CD4-positive, alpha-beta T cell treated with Interleukin-1 beta for 1 hour (primary cell): ENCODE measurements around the gene HP1BP3.
"Not testable (repeated sequence)": the region's sequence is repeated elsewhere in the genome, so short reads cannot be mapped to it uniquely, and the experiment has no call there.

ENCODE experiments used
- DNase-seq, 2 donors: peaks; one replicate each; pipeline ENCODE4 v3.0.0-alpha.2; 2020 to 2022

Gene HP1BP3

GRCh38 chr1:20726118-20726911, 60.8 kb downstream of the HP1BP3 start:
- DNase-seq = no peak

- no peak for DNase-seq
Measured at GRCh38 chr1:20725189-20726117, 61.7 kb downstream of the HP1BP3 start.

- DNase-seq = no peak
Measured at GRCh38 chr1:20724364-20725188, 62.5 kb downstream of the HP1BP3 start.

GRCh38 chr1:20723537-20724363, 63.4 kb downstream of the HP1BP3 start:
- DNase-seq = no peak

GRCh38 chr1:20723159-20723536, 64.0 kb downstream of the HP1BP3 start:
- no peak for DNase-seq

- DNase-seq = no peak
Measured at GRCh38 chr1:20721117-20722061, 65.7 kb downstream of the HP1BP3 start.

GRCh38 chr1:20720631-20721091, 66.4 kb downstream of the HP1BP3 start:
- DNase-seq = no peak

- DNase-seq = no peak
Measured at GRCh38 chr1:20719871-20720620, 67.1 kb downstream of the HP1BP3 start.

- no peak for DNase-seq
Measured at GRCh38 chr1:20719261-20719660, 67.8 kb downstream of the HP1BP3 start.

- DNase-seq = not testable (repeated sequence)
Measured at GRCh38 chr1:20718343-20718882, 68.7 kb downstream of the HP1BP3 start.

GRCh38 chr1:20717452-20718342, 69.4 kb downstream of the HP1BP3 start, which contains the start of gene KIF17:
TSS of gene KIF17 (minus strand) at chr1:20718007. CDS start at chr1:20717706, 301 bp downstream.
- peak; percentile 77 to 85 for DNase-seq

- no peak for DNase-seq
Measured at GRCh38 chr1:20716232-20716631, 70.9 kb downstream of the HP1BP3 start.

GRCh38 chr1:20715406-20715805, 71.7 kb downstream of the HP1BP3 start:
- DNase-seq = no peak

- DNase-seq = no peak
Measured at GRCh38 chr1:20713440-20713839, 73.7 kb downstream of the HP1BP3 start.

GRCh38 chr1:20712215-20712577, 74.9 kb downstream of the HP1BP3 start:
- DNase-seq = no peak

GRCh38 chr1:20711285-20712214, 75.6 kb downstream of the HP1BP3 start:
- no peak for DNase-seq
